ENCODE results near the gene NUDT22. TPM values are rescaled to one million over a fixed set of nuclear protein-coding genes. Genes with fewer than 3 reads are reported as not detected.

NUDT22 gene, protein sequence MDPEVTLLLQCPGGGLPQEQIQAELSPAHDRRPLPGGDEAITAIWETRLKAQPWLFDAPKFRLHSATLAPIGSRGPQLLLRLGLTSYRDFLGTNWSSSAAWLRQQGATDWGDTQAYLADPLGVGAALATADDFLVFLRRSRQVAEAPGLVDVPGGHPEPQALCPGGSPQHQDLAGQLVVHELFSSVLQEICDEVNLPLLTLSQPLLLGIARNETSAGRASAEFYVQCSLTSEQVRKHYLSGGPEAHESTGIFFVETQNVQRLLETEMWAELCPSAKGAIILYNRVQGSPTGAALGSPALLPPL
- 43.8 TPM for polyA plus RNA-seq (2012; ENCODE audit: insufficient read depth, insufficient read length, low read depth)

DNA sequence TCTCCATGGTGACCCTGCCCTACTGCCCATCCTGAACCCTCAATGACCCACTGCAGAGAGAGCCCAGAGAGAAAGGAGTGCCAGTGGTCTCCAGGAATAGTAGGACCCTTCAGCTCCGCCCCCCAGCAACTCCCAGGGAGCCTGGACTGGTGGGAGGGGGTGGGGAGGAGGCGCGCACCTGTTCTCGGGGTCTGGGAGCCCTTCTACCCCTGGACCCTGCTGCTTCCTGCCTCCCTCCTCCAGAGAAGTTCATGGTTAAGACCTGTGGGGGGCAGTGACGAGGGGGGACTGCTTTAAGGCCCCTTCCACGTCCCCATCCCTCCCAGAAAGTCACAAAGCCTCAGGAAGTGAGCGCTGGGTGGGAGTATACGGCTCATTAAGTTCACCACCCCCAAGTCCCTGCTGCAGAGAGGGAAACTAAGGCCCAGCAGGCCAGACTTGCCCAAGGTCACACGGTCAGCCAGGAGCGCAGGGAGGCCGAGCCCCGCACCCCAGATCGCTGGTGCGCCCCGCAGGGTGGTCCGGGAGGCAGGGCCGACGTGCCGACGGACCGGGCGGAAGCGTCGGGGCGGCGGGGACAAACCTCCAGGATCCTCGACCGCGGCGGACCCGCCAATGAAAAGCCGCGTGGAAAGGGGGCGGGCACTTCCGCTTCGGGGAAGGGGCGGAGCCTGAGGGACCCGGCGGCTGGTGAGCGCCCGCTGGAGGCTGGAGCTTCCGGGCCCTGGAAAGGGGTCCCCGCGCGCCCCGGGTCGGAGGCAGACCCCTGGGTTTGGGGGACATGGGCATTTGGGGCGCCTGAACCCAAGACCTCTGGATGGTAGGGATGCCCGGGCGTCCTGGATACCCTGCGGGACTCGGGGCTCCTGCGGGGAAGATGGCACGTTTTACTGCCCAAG is at the start of gene NUDT22, which contains the start of gene TRPT1:
Gene NUDT22 (plus strand): TSS at position 667 of the 899 bp plus-strand sequence. CDS start 379 bp downstream, outside the sequence.
Gene TRPT1 (minus strand): TSS at position 579 of the 899 bp plus-strand sequence. CDS start 326 bp downstream, at position 253.
- Histone ChIP-seq H3K4me1 (peaks cover 8% of the 10 kb centered on the region), H3K4me3 (ENCODE audit: low read depth, low read length) (peak within 1 kb of the TSS; percentile 73), H3K9me3 (no peaks in the 10 kb centered on the region), H3K27me3 (no peaks in the 10 kb centered on the region), H3K36me3 (no peaks in the 10 kb centered on the region)
- DNase-seq, result peak; percentile 87
- TF ChIP-seq CTCF (IDR thresholded peaks at IDR 0.05; ENCODE audit: low read depth, low read length), result no peak

GRCh38 chr11:64176751-64177150 is 49.3 kb upstream of the NUDT22 start:
- H3K27me3 ChIP-seq, result no peaks in the 10 kb centered on the region
- TF ChIP-seq CTCF (IDR thresholded peaks at IDR 0.05; ENCODE audit: low read depth, low read length), result no peak
- no peaks in the 10 kb centered on the region for H3K36me3 ChIP-seq
- DNase-seq, result no peak
- no peaks in the 10 kb centered on the region for H3K9me3 ChIP-seq
- no peaks in the 10 kb centered on the region; the same call in 1 of the 2 replicates for H3K4me1 ChIP-seq
- H3K4me3 ChIP-seq (ENCODE audit: low read depth, low read length), result no peak overlapping the region

- DNase-seq, result no peak
- no peaks in the 10 kb centered on the region for H3K27me3 ChIP-seq
These were observed 47.9 kb upstream of the NUDT22 start for GRCh38 chr11:64178203-64178602.

DNA sequence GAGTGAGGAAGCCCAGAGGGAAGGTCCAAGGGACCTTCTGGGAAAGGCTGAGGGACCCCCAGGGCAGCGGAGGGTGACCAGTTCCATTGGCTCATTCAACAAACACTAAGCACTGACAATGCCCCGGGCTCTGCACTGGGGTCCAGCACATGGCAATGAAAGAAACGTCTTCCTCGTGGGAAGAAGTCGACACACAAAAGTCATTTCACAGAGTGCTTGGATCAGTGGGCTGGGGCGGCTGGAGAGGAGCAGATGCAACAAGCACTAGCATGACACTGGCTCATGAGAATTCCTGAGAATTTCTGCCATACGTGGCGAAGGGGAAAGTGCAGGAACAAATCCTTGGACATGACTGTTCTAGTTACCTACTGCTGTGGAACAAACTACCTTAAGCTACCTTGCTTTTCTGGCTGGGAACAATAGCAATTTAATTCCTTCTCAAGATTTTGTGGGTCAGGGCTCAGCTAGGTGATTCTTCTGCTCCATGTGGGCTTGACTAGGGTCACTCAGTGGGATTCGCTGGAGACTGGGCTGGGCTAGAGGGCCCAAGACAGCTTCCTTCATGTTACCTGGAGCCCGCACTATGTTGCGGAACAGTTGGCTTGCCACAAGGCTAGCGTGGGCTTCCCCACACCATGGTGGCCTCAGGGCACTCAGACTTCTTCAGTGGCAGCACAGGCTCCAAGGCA is 47.0 kb upstream of the NUDT22 start:
- no peak for DNase-seq
- H3K4me1 ChIP-seq, result no peaks in the 10 kb centered on the region; the same call in 1 of the 2 replicates
- H3K4me3 ChIP-seq (ENCODE audit: low read depth, low read length), result no peak overlapping the region
- H3K9me3 ChIP-seq, result no peaks in the 10 kb centered on the region
- H3K36me3 ChIP-seq, result no peaks in the 10 kb centered on the region
- H3K27me3 ChIP-seq, result no peaks in the 10 kb centered on the region
- TF ChIP-seq CTCF (IDR thresholded peaks at IDR 0.05; ENCODE audit: low read depth, low read length), result no peak

More at GRCh38 chr11:64178203-64178602, 47.9 kb upstream of the NUDT22 start:
- H3K4me1 ChIP-seq, result no peaks in the 10 kb centered on the region; the same call in 1 of the 2 replicates
- TF ChIP-seq CTCF (IDR thresholded peaks at IDR 0.05; ENCODE audit: low read depth, low read length), result no peak
- no peaks in the 10 kb centered on the region for H3K36me3 ChIP-seq
- no peaks in the 10 kb centered on the region for H3K9me3 ChIP-seq
- no peak overlapping the region for H3K4me3 ChIP-seq (ENCODE audit: low read depth, low read length)

DNA sequence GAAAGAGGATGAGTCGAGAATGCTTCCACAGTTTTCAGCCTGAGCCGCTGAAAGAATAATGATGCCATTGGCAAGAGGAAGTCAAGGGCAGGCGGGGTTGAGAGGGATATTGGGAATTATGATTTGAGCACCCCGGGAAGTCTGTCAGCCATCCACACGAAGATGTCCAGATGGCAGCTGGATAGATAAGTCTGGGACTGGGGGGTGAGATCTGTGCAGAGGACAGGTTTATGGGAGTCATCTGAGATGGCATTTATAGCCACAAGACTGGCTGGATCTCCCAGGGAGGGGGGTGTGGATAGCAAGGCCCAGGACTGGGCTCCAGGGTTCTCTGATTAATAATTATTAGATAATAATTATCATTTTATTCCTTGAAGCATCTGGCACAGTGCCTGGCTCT is 45.2 kb upstream of the NUDT22 start:
- peak overlapping the region; percentile 31 for H3K4me3 ChIP-seq (ENCODE audit: low read depth, low read length)
- no peaks in the 10 kb centered on the region for H3K27me3 ChIP-seq
- H3K4me1 ChIP-seq, result no peaks in the 10 kb centered on the region; the same call in 1 of the 2 replicates
- H3K9me3 ChIP-seq, result no peaks in the 10 kb centered on the region
- no peak for DNase-seq
- TF ChIP-seq CTCF (IDR thresholded peaks at IDR 0.05; ENCODE audit: low read depth, low read length), result no peak
- no peaks in the 10 kb centered on the region for H3K36me3 ChIP-seq
